DOHH2 (cell line): ENCODE data around the gene PPARA.

Experiments used
- H3F3A ChIP-seq: fragments of 200-600 bp; sonication (generic), shearing (Covaris generic); 2 replicates; pipeline ENCODE4 v1.6.0; 2016; ENCODE audit warnings: antibody characterized with exemption, mild to moderate bottlenecking; ENCODE audit not compliant: control insufficient read depth, insufficient read depth
- H3K27ac ChIP-seq: fragments of 200-600 bp; sonication (generic); 2 replicates; pipeline ENCODE4 v1.5.1; 2014; ENCODE audit warnings: low read depth, mild to moderate bottlenecking, low read length, moderate library complexity
- H3K27me3 ChIP-seq: fragments of 200-600 bp; sonication (generic); 2 replicates; pipeline ENCODE4 v1.6.1; 2014; ENCODE audit warnings: mild to moderate bottlenecking, low read length, mixed read lengths; ENCODE audit not compliant: control insufficient read depth
- H3K36me3 ChIP-seq: fragments of 200-600 bp; sonication (generic); 2 replicates; pipeline ENCODE4 v1.6.1; 2014; ENCODE audit warnings: mild to moderate bottlenecking, low read length, moderate library complexity, mixed read lengths; ENCODE audit not compliant: control insufficient read depth
- H3K4me1 ChIP-seq: fragments of 200-600 bp; sonication (generic); 2 replicates; pipeline ENCODE4 v1.6.1; 2014; ENCODE audit warnings: mild to moderate bottlenecking, low read length, mixed read lengths; ENCODE audit not compliant: control insufficient read depth
- H3K4me2 ChIP-seq: fragments of 200-600 bp; sonication (generic); 2 replicates; pipeline ENCODE4 v1.6.0; 2014; ENCODE audit warnings: mild to moderate bottlenecking, low read length, moderate library complexity
- H3K4me3 ChIP-seq: fragments of 200-600 bp; sonication (generic); 2 replicates; pipeline ENCODE4 v1.5.1; 2014; ENCODE audit warnings: mild to moderate bottlenecking, low read length, mixed read lengths
- H3K79me2 ChIP-seq: fragments of 200-600 bp; sonication (generic); 2 replicates; pipeline ENCODE4 v1.6.1; 2014; ENCODE audit warnings: mild to moderate bottlenecking, low read length, mixed read lengths; ENCODE audit not compliant: control insufficient read depth
- H3K9me2 ChIP-seq: fragments of 200-600 bp; sonication (generic); replicated peaks from 2 replicates; pipeline ENCODE4 v1.6.1; 2014; ENCODE audit warnings: mild to moderate bottlenecking, low read length, mixed read lengths; ENCODE audit not compliant: control insufficient read depth
- H3K9me3 ChIP-seq: fragments of 200-600 bp; sonication (generic); 2 replicates; pipeline ENCODE4 v1.6.1; 2014; ENCODE audit warnings: antibody characterized with exemption, low read length, mixed read lengths; ENCODE audit not compliant: control insufficient read depth, insufficient read depth
- H4K20me1 ChIP-seq: fragments of 200-600 bp; sonication (generic); 2 replicates; pipeline ENCODE4 v1.6.0; 2014; ENCODE audit warnings: low read depth, mild to moderate bottlenecking, antibody characterized with exemption, low read length, moderate library complexity; ENCODE audit not compliant: control insufficient read depth, insufficient read depth
- CTCF ChIP-seq: fragments of 200-600 bp; sonication (generic); IDR thresholded peaks from one replicate; pipeline ENCODE4 v1.5.1; 2014; ENCODE audit warnings: antibody characterized with exemption, mild to moderate bottlenecking, low read depth, low read length; ENCODE audit not compliant: poor library complexity, severe bottlenecking
- EZH2phosphoT487 ChIP-seq: fragments of 200-600 bp; sonication (generic); IDR thresholded peaks from 2 replicates; pipeline ENCODE4 v1.6.1; 2017; ENCODE audit warnings: borderline replicate concordance, mild to moderate bottlenecking, antibody characterized with exemption, low read length, moderate library complexity, mixed read lengths

PPARA gene

GRCh38 chr22:46242076-46242475, 91.8 kb downstream of the PPARA start:
- Histone ChIP-seq H3F3A (no peaks in the 10 kb centered on the region), H3K9me3 (no peaks in the 10 kb centered on the region), H3K9me2 (no peaks in the 10 kb centered on the region), H3K4me3 (no peak overlapping the region), H3K79me2 (no peaks in the 10 kb centered on the region), H3K27me3 (no peaks in the 10 kb centered on the region), H4K20me1 (no peaks in the 10 kb centered on the region), H3K4me2 (no peak overlapping the region), H3K4me1 (peaks cover 20% of the 10 kb centered on the region), H3K36me3 (peaks cover 5% of the 10 kb centered on the region; the same call in 1 of the 2 replicates), H3K27ac (no peak overlapping the region)
- no peak for TF ChIP-seq CTCF
- no peak for TF ChIP-seq EZH2phosphoT487

- Histone ChIP-seq H3K4me3 (no peak overlapping the region), H4K20me1 (no peaks in the 10 kb centered on the region), H3K27ac (no peak overlapping the region), H3K27me3 (no peaks in the 10 kb centered on the region), H3K4me2 (no peak overlapping the region), H3K4me1 (peaks cover 20% of the 10 kb centered on the region), H3K9me2 (no peaks in the 10 kb centered on the region), H3K79me2 (peaks cover 8% of the 10 kb centered on the region; the same call in 1 of the 2 replicates), H3K36me3 (peaks cover 5% of the 10 kb centered on the region; the same call in 1 of the 2 replicates), H3F3A (no peaks in the 10 kb centered on the region), H3K9me3 (no peaks in the 10 kb centered on the region)
- TF ChIP-seq EZH2phosphoT487 (no peak), CTCF (no peak)
These were observed 94.4 kb downstream of the PPARA start for GRCh38 chr22:46244771-46245170.

- no peaks in the 10 kb centered on the region for H3F3A ChIP-seq
- H3K9me2 ChIP-seq: no peaks in the 10 kb centered on the region
- H3K79me2 ChIP-seq: peaks cover 9% of the 10 kb centered on the region
- TF ChIP-seq CTCF (no peak), EZH2phosphoT487 (no peak)
- no peaks in the 10 kb centered on the region for H3K27me3 ChIP-seq
- peaks cover 5% of the 10 kb centered on the region; the same call in 1 of the 2 replicates for H3K36me3 ChIP-seq
- H3K27ac ChIP-seq: no peak overlapping the region
- no peaks in the 10 kb centered on the region for H4K20me1 ChIP-seq
- H3K4me2 ChIP-seq: no peak overlapping the region
- no peak overlapping the region for H3K4me3 ChIP-seq
- H3K4me1 ChIP-seq: peaks cover 14% of the 10 kb centered on the region
- H3K9me3 ChIP-seq: no peaks in the 10 kb centered on the region
These were observed 95.2 kb downstream of the PPARA start for GRCh38 chr22:46245511-46245910.
